HEK293T (cell line): Measurements from ENCODE around the gene TADA2B.

Experiments used
- CTCF ChIA-PET: fragments of 350-600 bp; formaldehyde crosslinking; extraction: SDS; loops from one replicate; lab custom pipeline; 2021; ENCODE audit warnings: antibody characterized with exemption, inconsistent platforms; lab: Yijun Ruan, JAX
- POLR2A ChIA-PET: fragments of 350-600 bp; formaldehyde crosslinking; extraction: SDS; loops from one replicate; lab custom pipeline; 2020; ENCODE audit warnings: antibody characterized with exemption, inconsistent platforms; lab: Yijun Ruan, JAX
- DNase-seq: peaks from one replicate; pipeline ENCODE4 v3.0.0; 2012; ENCODE audit warnings: mixed read lengths; ENCODE audit errors: extremely low spot score
- ARNT ChIP-seq: fragments of 450-650 bp; IDR thresholded peaks from 2 replicates; pipeline ENCODE4 v1.6.1; 2017; ENCODE audit warnings: mild to moderate bottlenecking
- BHLHE40 ChIP-seq: fragments of 450-650 bp; IDR thresholded peaks from 2 replicates; pipeline ENCODE4 v1.6.1; 2016; ENCODE audit warnings: mild to moderate bottlenecking, moderate library complexity, borderline replicate concordance
- CTBP1 ChIP-seq: fragments of 450-650 bp; IDR thresholded peaks from 2 replicates; pipeline ENCODE4 v1.6.1; 2016; ENCODE audit warnings: borderline replicate concordance
- ELF4 ChIP-seq: fragments of 450-650 bp; IDR thresholded peaks from 2 replicates; pipeline ENCODE4 v1.6.1; 2017; ENCODE audit warnings: antibody characterized with exemption
- FOXA1 ChIP-seq: fragments of 450-650 bp; IDR thresholded peaks from 2 replicates; pipeline ENCODE4 v1.6.1; 2016; ENCODE audit warnings: mild to moderate bottlenecking
- FOXK2 ChIP-seq: fragments of 450-650 bp; IDR thresholded peaks from 2 replicates; pipeline ENCODE4 v1.6.1; 2016; ENCODE audit warnings: mild to moderate bottlenecking
- FOXM1 ChIP-seq: fragments of 450-650 bp; IDR thresholded peaks from 2 replicates; pipeline ENCODE4 v1.6.1; 2017; ENCODE audit warnings: mild to moderate bottlenecking, borderline replicate concordance
- HDGF ChIP-seq: fragments of 450-650 bp; IDR thresholded peaks from 2 replicates; pipeline ENCODE4 v1.6.1; 2017; ENCODE audit warnings: antibody characterized with exemption, borderline replicate concordance
- L3MBTL2 ChIP-seq: fragments of 450-650 bp; conservative IDR thresholded peaks from 2 replicates; pipeline ENCODE4 v1.6.1; 2016; ENCODE audit warnings: mild to moderate bottlenecking
- LEF1 ChIP-seq: fragments of 450-650 bp; IDR thresholded peaks from 2 replicates; pipeline ENCODE4 v1.6.1; 2017; ENCODE audit warnings: mild to moderate bottlenecking, borderline replicate concordance
- NFRKB ChIP-seq: fragments of 450-650 bp; IDR thresholded peaks from 2 replicates; pipeline ENCODE4 v1.6.1; 2016; ENCODE audit warnings: mild to moderate bottlenecking, moderate library complexity
- SP1 ChIP-seq: fragments of 450-650 bp; IDR thresholded peaks from 2 replicates; pipeline ENCODE4 v1.6.1; 2017
- SUZ12 ChIP-seq: fragments of 450-650 bp; IDR thresholded peaks from 2 replicates; pipeline ENCODE4 v1.6.1; 2016; ENCODE audit warnings: mild to moderate bottlenecking
- TARDBP ChIP-seq: fragments of 450-650 bp; IDR thresholded peaks from 2 replicates; pipeline ENCODE4 v1.6.1; 2016
- ZNF384 ChIP-seq: fragments of 450-650 bp; IDR thresholded peaks from 2 replicates; pipeline ENCODE4 v1.6.1; 2016
- TF ChIP-seq, protein P1 (sequence below): fragments of 450-650 bp; IDR thresholded peaks from 2 replicates; pipeline ENCODE4 v1.6.1; 2016

The TADA2B gene

GRCh38 chr4:7003176-7003878 is 39.8 kb upstream of the TADA2B start:
- TF ChIP-seq L3MBTL2 (no peak), ARNT (no peak), ZNF384 (no peak)
- ChIA-PET POLR2A (no interaction called here), CTCF (no interaction called here)
- DNase-seq = no peak

DNA sequence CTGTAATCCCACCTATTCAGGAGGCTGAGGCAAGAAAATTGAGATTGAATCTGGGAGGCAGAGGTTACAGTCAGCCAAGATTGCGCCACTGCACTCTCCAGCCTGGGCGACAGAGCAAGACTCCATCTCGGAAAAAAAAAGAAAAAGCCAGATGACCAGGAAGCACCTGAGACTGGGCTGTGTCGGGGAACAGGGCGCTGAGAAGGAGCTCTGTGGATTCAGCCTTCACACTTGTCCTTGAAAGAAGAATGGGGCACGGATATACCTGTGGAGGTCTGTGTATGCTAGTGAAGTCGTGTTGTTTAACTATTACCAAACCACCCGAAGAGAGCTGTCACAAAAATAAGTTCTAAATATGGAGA is 39.3 kb upstream of the TADA2B start:
- TF ChIP-seq HDGF (no peak), BHLHE40 (no peak), FOXA1 (no peak), FOXK2 (no peak), NFRKB (no peak), ARNT (no peak), CTBP1 (no peak), LEF1 (no peak), TARDBP (no peak)
- TF ChIP-seq, protein P1, sequence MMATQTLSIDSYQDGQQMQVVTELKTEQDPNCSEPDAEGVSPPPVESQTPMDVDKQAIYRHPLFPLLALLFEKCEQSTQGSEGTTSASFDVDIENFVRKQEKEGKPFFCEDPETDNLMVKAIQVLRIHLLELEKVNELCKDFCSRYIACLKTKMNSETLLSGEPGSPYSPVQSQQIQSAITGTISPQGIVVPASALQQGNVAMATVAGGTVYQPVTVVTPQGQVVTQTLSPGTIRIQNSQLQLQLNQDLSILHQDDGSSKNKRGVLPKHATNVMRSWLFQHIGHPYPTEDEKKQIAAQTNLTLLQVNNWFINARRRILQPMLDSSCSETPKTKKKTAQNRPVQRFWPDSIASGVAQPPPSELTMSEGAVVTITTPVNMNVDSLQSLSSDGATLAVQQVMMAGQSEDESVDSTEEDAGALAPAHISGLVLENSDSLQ = no peak

DNA sequence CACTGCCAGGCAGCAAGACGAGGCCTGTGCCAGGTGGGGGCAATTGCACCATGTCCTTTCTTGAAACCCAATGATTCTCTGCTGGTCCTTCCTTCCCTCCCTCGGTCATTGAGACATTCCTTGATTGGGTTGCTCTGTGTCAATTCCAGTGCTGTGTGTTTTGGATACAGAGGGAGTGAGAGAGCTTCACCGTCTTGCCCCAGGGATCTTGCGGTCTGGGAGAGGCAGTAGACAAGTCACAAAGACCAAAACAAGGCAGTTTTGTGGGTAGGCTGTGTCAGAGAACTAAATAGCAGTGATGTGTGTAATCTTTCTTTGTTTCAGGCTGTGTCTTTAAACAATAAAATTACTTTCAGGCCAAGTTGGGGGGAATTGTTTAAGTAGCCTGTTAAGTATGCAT is 38.8 kb upstream of the TADA2B start:
- ChIA-PET CTCF (interaction anchor here (0.6 kb wide), 1 partner anchor 12 kb away, joined by 5 read pairs; no protein-coding TSS in a partner anchor), POLR2A (no interaction called here)
- DNase-seq = no peak
- no peak for TF ChIP-seq LEF1
- TF ChIP-seq SUZ12 = no peak
- TF ChIP-seq NFRKB = no peak
- no peak for TF ChIP-seq L3MBTL2
- no peak for TF ChIP-seq FOXK2
- TF ChIP-seq SP1 = no peak
- TF ChIP-seq BHLHE40 = no peak

More for the DNA sequence above, 39.3 kb upstream of the TADA2B start:
- POLR2A ChIA-PET = no interaction called here
- CTCF ChIA-PET = interaction anchor here (0.6 kb wide), 1 partner anchor 12 kb away, joined by 5 read pairs; no protein-coding TSS in a partner anchor
- no peak for DNase-seq

DNA sequence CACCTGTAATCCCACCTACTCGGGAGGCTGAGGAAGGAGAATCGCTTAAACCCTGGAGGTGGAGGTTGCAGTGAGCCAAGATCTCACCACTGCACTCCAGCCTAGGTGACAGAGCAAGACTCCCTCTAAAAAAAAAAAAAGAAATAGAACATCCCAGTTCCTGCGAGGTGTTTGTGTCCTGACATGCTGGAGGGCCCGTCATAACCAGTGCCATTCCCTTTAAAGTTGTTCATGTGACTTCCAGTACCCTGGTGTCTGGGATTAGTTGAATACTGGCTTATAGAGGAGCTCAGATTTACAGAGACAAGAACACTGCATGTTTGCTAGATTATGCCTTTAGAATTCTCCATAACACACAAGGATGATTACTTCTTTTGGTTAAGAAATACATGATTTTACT is 37.6 kb upstream of the TADA2B start:
- TF ChIP-seq ZNF384 (no peak), L3MBTL2 (no peak), ELF4 (no peak), FOXA1 (no peak), SUZ12 (no peak), CTBP1 (no peak), HDGF (no peak), SP1 (no peak), NFRKB (no peak), FOXM1 (no peak), FOXK2 (no peak)
- no peak for DNase-seq
- ChIA-PET POLR2A (no interaction called here), CTCF (no interaction called here)

DNA sequence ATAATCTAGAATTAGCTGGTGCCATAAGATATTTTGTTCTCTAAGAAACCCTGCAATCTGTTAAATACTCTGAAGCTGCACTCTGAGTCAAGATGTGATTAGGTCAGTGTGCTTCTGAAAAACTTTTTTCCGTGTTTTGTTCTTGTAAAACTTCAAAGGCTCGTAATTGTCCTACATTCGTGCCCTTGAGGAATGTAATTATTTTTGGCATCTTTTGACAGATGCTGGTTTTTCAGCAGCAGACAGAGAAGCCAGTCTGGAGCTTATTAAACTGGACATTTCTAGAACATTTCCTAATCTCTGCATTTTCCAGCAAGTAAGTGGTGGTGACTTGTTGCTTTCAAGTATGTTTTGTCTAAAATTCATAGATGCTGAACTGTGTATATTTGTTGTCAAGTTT is 36.8 kb upstream of the TADA2B start:
- POLR2A ChIA-PET = no interaction called here
- CTCF ChIA-PET = interaction anchor here (0.7 kb wide), 2 partner anchors 118 to 286 kb away, joined by 3 read pairs; no protein-coding TSS in a partner anchor

GRCh38 chr4:7007142-7007907 is 35.8 kb upstream of the TADA2B start:
- DNase-seq = no peak
- ChIA-PET POLR2A (no interaction called here), CTCF (interaction anchor here (0.7 kb wide), 1 partner anchor 117 kb away, joined by 3 read pairs; no protein-coding TSS in a partner anchor)

More for the DNA sequence above, 36.8 kb upstream of the TADA2B start:
- no peak for DNase-seq
- TF ChIP-seq FOXM1 = no peak
- TF ChIP-seq, protein P1 = no peak
- TF ChIP-seq SP1 = no peak
- no peak for TF ChIP-seq TARDBP
- no peak for TF ChIP-seq HDGF
- TF ChIP-seq SUZ12 = no peak
- no peak for TF ChIP-seq BHLHE40
- no peak for TF ChIP-seq ARNT
- no peak for TF ChIP-seq NFRKB
- no peak for TF ChIP-seq L3MBTL2
- TF ChIP-seq FOXA1 = no peak
- TF ChIP-seq CTBP1 = no peak
- no peak for TF ChIP-seq ZNF384

More at GRCh38 chr4:7007142-7007907, 35.8 kb upstream of the TADA2B start:
- TF ChIP-seq TARDBP (no peak), FOXK2 (no peak), ELF4 (no peak), FOXM1 (no peak), ARNT (no peak), HDGF (no peak), SP1 (no peak), NFRKB (no peak), ZNF384 (no peak), SUZ12 (no peak), FOXA1 (no peak), BHLHE40 (no peak)
- TF ChIP-seq, protein P1 = no peak
